COLO668 (cell line): Measurements from ENCODE around the gene IQCK.

Experiments
- DNase-seq: peaks from one replicate; lab custom pipeline; 2025; ENCODE audit not compliant: unreplicated experiment; lab: John Stamatoyannopoulos, UW

The IQCK gene

GRCh38 chr16:19879241-19879792, 161.2 kb downstream of the IQCK start:
- peak; percentile 94 for DNase-seq

GRCh38 chr16:19881028-19881427, 163.0 kb downstream of the IQCK start:
- no peak for DNase-seq

GRCh38 chr16:19881783-19882182, 163.7 kb downstream of the IQCK start:
- DNase-seq, result no peak

GRCh38 chr16:19882186-19882585, 164.1 kb downstream of the IQCK start:
- DNase-seq, result no peak

GRCh38 chr16:19882646-19883045, 164.6 kb downstream of the IQCK start:
- DNase-seq, result no peak

- peak; percentile 13 for DNase-seq
Observed at GRCh38 chr16:19883296-19883965, 165.4 kb downstream of the IQCK start.

GRCh38 chr16:19883966-19884485, 166.0 kb downstream of the IQCK start:
- peak; percentile 31 for DNase-seq

GRCh38 chr16:19884611-19885450, 166.8 kb downstream of the IQCK start, which contains the start of gene GPRC5B:
Gene GPRC5B, minus strand, starts transcription at chr16:19884848. Its CDS starts 12,003 bp downstream, at chr16:19872845.
- peak; percentile 74 for DNase-seq

- no peak for DNase-seq
Observed at GRCh38 chr16:19885451-19886072, 167.5 kb downstream of the IQCK start.

- DNase-seq, result peak; percentile 66
Observed at GRCh38 chr16:19886073-19886941, 168.2 kb downstream of the IQCK start.

GRCh38 chr16:19888834-19889233, 170.8 kb downstream of the IQCK start:
- DNase-seq, result no peak

- DNase-seq, result no peak
Observed at GRCh38 chr16:19890901-19891300, 172.8 kb downstream of the IQCK start.

- DNase-seq, result no peak
Observed at GRCh38 chr16:19892902-19893301, 174.8 kb downstream of the IQCK start.

GRCh38 chr16:19894586-19894985, 176.5 kb downstream of the IQCK start:
- no peak for DNase-seq

GRCh38 chr16:19896951-19897350, 178.9 kb downstream of the IQCK start:
- DNase-seq, result no peak

GRCh38 chr16:19898166-19898565, 180.1 kb downstream of the IQCK start:
- DNase-seq, result no peak

- DNase-seq, result peak; percentile 64
Observed at GRCh38 chr16:19898924-19899604, 181.0 kb downstream of the IQCK start.

GRCh38 chr16:19899605-19899955, 181.5 kb downstream of the IQCK start:
- DNase-seq, result no peak

GRCh38 chr16:19901164-19901563, 183.1 kb downstream of the IQCK start:
- no peak for DNase-seq
